Keratinocyte (primary cell): Measurements from ENCODE around the gene DPY19L3. TPM values are rescaled to one million over a fixed set of nuclear protein-coding genes. Genes with fewer than 3 reads are reported as not detected.

Source experiments
- DNase-seq: peaks from one replicate; pipeline ENCODE4 v3.0.0-alpha.2; 2011; ENCODE audit warnings: low read depth, missing footprints, low spot score
- FAIRE-seq: peaks from 2 replicates; lab custom pipeline; 2011; peaks lifted over from hg19 to GRCh38; lab: Jason Lieb, UNC
- H2AFZ ChIP-seq: 2 replicates; pipeline ENCODE4 v1.6.0; 2012; ENCODE audit warnings: low read length, control low read depth, inconsistent platforms; ENCODE audit not compliant: control insufficient read depth
- H3K27ac ChIP-seq: 2 replicates; pipeline ENCODE4 v1.5.1; 2011; ENCODE audit warnings: low read length; ENCODE audit not compliant: control insufficient read depth, insufficient read depth
- H3K27me3 ChIP-seq: 3 replicates; pipeline ENCODE4 v1.6.0; 2011; ENCODE audit warnings: low read length; ENCODE audit not compliant: control insufficient read depth, insufficient read depth; ENCODE audit errors: extremely low read depth
- H3K36me3 ChIP-seq, 2 experiments: 2 replicates in 1 of 2; 3 replicates in 1 of 2; pipeline ENCODE4 v1.5.1; 2011; ENCODE audit warnings: low read length in 2 of 2, mild to moderate bottlenecking in 1 of 2; ENCODE audit not compliant: control insufficient read depth in 2 of 2, insufficient read depth in 2 of 2; ENCODE audit errors: extremely low read depth in 1 of 2
- H3K4me1 ChIP-seq: 3 replicates; pipeline ENCODE4 v1.5.1; 2011; ENCODE audit warnings: low read length; ENCODE audit not compliant: control insufficient read depth, insufficient read depth; ENCODE audit errors: extremely low read depth
- H3K4me2 ChIP-seq: 3 replicates; pipeline ENCODE4 v1.6.0; 2011; ENCODE audit warnings: low read depth, low read length; ENCODE audit not compliant: control insufficient read depth, insufficient read depth; ENCODE audit errors: extremely low read depth
- H3K4me3 ChIP-seq, 3 experiments: fragments of 200-600 bp in 1 of 3; sonication (generic) in 1 of 3; 2 replicates in 2 of 3; 3 replicates in 1 of 3; pipeline ENCODE4 v1.5.1; 2011 to 2016; ENCODE audit warnings: low read length in 3 of 3, mild to moderate bottlenecking in 3 of 3, control low read depth in 2 of 3, inconsistent platforms in 1 of 3, low read depth in 1 of 3, mixed read lengths in 1 of 3, mixed run types in 1 of 3, moderate library complexity in 1 of 3; ENCODE audit not compliant: control insufficient read depth in 2 of 3, insufficient read depth in 2 of 3; ENCODE audit errors: extremely low read depth in 1 of 3
- H3K79me2 ChIP-seq: 2 replicates; pipeline ENCODE4 v1.6.0; 2012; ENCODE audit warnings: low read length; ENCODE audit not compliant: control insufficient read depth, insufficient read depth
- H3K9ac ChIP-seq: 3 replicates; pipeline ENCODE4 v1.6.0; 2011; ENCODE audit warnings: low read length; ENCODE audit not compliant: control insufficient read depth, insufficient read depth; ENCODE audit errors: extremely low read depth
- H3K9me1 ChIP-seq: 3 replicates; pipeline ENCODE4 v1.6.0; 2011; ENCODE audit warnings: low read length; ENCODE audit not compliant: control insufficient read depth, insufficient read depth; ENCODE audit errors: extremely low read depth
- H3K9me3 ChIP-seq: 2 replicates; pipeline ENCODE4 v1.5.1; 2012; ENCODE audit warnings: low read depth, low read length; ENCODE audit not compliant: control insufficient read depth
- H4K20me1 ChIP-seq: 3 replicates; pipeline ENCODE4 v1.6.0; 2011; ENCODE audit warnings: low read length; ENCODE audit not compliant: control insufficient read depth, insufficient read depth; ENCODE audit errors: extremely low read depth
- CTCF ChIP-seq, 3 experiments: IDR thresholded peaks in 1 of 3; conservative IDR thresholded peaks in 1 of 3; optimal IDR thresholded peaks in 1 of 3; 2 replicates in 2 of 3; 3 replicates in 1 of 3; pipeline versions ENCODE3 to v1.5.1; 2011; ENCODE audit warnings: low read length in 3 of 3, mild to moderate bottlenecking in 3 of 3, moderate library complexity in 2 of 3, control low read depth in 1 of 3, inconsistent platforms in 1 of 3; ENCODE audit not compliant: insufficient read depth in 2 of 3; ENCODE audit errors: extremely low read depth in 1 of 3
- EZH2 ChIP-seq: IDR thresholded peaks from one replicate; pipeline ENCODE4 v1.6.1; 2012; ENCODE audit warnings: inconsistent platforms, mild to moderate bottlenecking, low read length, moderate library complexity
- dilution Hi-C: fragments of 300-500 bp; cut with MboI; formaldehyde crosslinking; loops from one replicate; pipeline ENCODE4 v1.7.0; 2020; ENCODE audit warnings: low sequenced_read_pairs; ENCODE audit not compliant: extremely low pct_ligation_motif_present
- polyA plus RNA-seq, 5 experiments: library from polyadenylated mRNA; depleted of rRNA in 3 of 5; stranded (reverse) in 3 of 5; stranded (forward) in 1 of 5; unstranded in 1 of 5; fragments of >200 nt; gene quantifications; 1 replicate in 1 of 5; 2 replicates in 3 of 5; 3 replicates in 1 of 5; pipeline versions ENCODE4 v1.2.1 to v1.2.3, GENCODE V29; 2011 to 2012; ENCODE audit warnings: missing spikeins in 2 of 5, low read depth in 1 of 5, low replicate concordance in 1 of 5

The DPY19L3 gene
- polyA plus RNA-seq, 1 donor (not counting 4 experiments of a cell fraction or from before 2014, with no cell fraction given): 10.0 TPM

GRCh38 chr19:32436692-32437091 lies 31.1 kb downstream of the DPY19L3 start:
- no peaks in the 10 kb centered on the region for H3K9me1 ChIP-seq
- H3K27ac ChIP-seq: no peak overlapping the region
- DNase-seq (no peak), FAIRE-seq (no peak)
- TF ChIP-seq EZH2 (no peak), CTCF (optimal IDR thresholded peaks at IDR 0.05 in 1 of 3, IDR thresholded peaks at IDR 0.05 in 1 of 3, conservative IDR thresholded peaks at IDR 0.05 in 1 of 3; ENCODE audit: extremely low read depth in 1 of 3, insufficient read depth in 2 of 3, low read length in 3 of 3) (no peak)
- no peaks in the 10 kb centered on the region for H4K20me1 ChIP-seq
- H3K4me2 ChIP-seq: no peak overlapping the region
- no peak overlapping the region for H3K9ac ChIP-seq
- peaks cover 0 to 1% of the 10 kb centered on the region in 2 experiments for H3K36me3 ChIP-seq
- H3K27me3 ChIP-seq: no peaks in the 10 kb centered on the region
- no peak overlapping the region for H3K4me3 ChIP-seq
- dilution Hi-C loops: no loop called here
- H3K79me2 ChIP-seq: no peaks in the 10 kb centered on the region
- H3K4me1 ChIP-seq: no peaks in the 10 kb centered on the region
- H3K9me3 ChIP-seq: no peaks in the 10 kb centered on the region
- H2AFZ ChIP-seq: no peak overlapping the region

- H2AFZ ChIP-seq: no peak overlapping the region
- FAIRE-seq (no peak), DNase-seq (no peak)
- H3K9ac ChIP-seq: no peak overlapping the region
- dilution Hi-C loops: no loop called here
- TF ChIP-seq EZH2 (no peak), CTCF (optimal IDR thresholded peaks at IDR 0.05 in 1 of 3, IDR thresholded peaks at IDR 0.05 in 1 of 3, conservative IDR thresholded peaks at IDR 0.05 in 1 of 3; ENCODE audit: extremely low read depth in 1 of 3, insufficient read depth in 2 of 3, low read length in 3 of 3) (no peak)
- no peaks in the 10 kb centered on the region for H3K9me1 ChIP-seq
- H3K4me1 ChIP-seq: no peaks in the 10 kb centered on the region
- peaks cover 0 to 1% of the 10 kb centered on the region in 2 experiments for H3K36me3 ChIP-seq
- no peaks in the 10 kb centered on the region for H3K27me3 ChIP-seq
- H4K20me1 ChIP-seq: no peaks in the 10 kb centered on the region
- H3K4me2 ChIP-seq: no peak overlapping the region
- H3K27ac ChIP-seq: no peak overlapping the region
- no peaks in the 10 kb centered on the region for H3K79me2 ChIP-seq
- no peaks in the 10 kb centered on the region for H3K9me3 ChIP-seq
- H3K4me3 ChIP-seq: no peak overlapping the region
These were observed 31.5 kb downstream of the DPY19L3 start for GRCh38 chr19:32437096-32437495.
